Measurements from ENCODE around the gene MSI2. TPM values are rescaled to one million over a fixed set of nuclear protein-coding genes. Genes with fewer than 3 reads are reported as not detected.
A peak's percentile ranks its signal among the peaks of the same experiment; 100 is the strongest.

Gene MSI2
- total RNA-seq, 1 donor from 2014 or later = 96.8 TPM

DNA sequence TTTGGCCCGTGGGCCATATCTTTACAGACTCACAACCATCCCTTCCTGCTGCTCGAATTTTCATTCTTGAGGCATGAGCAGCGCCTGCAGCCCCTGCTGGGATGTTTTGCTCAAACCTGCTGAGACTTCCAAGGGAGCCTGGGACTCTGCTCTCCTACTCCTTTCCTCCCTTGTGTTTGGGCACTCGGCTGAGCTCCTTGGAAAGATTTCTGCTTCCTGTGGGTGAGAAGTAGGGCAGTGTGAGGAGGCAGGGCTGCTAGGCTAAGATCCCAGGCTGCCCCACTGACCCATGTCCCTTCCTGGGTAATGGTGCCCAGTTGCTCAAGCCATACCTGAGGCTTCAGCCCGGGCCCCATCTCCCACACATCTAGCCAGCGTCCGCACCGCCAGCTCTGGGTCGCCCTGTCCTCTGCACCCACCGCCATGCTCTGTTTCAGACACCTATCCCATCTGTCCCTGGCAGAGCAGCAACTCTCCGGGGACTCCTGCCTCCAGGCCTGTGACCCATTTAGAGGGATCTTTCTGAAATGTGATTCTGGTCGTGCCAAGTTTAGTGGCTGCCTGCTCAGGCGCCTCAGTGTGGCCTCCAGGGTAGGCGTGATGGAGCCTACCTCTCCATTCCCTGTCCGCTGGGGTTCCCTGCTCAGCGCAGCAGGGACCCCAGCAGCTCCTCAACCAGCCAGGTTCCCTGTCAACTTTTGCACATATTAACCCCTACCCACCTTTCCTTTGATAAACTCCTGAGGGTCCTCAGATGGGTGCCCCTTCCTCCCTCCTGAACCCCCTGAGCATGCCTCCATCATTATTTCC is 298.7 kb downstream of the MSI2 start:
- ATAC-seq (peak; percentile 2), DNase-seq (ENCODE audit: missing footprints) (no peak)
- intact Hi-C loops (cut with DNase I) = no loop called here

DNA sequence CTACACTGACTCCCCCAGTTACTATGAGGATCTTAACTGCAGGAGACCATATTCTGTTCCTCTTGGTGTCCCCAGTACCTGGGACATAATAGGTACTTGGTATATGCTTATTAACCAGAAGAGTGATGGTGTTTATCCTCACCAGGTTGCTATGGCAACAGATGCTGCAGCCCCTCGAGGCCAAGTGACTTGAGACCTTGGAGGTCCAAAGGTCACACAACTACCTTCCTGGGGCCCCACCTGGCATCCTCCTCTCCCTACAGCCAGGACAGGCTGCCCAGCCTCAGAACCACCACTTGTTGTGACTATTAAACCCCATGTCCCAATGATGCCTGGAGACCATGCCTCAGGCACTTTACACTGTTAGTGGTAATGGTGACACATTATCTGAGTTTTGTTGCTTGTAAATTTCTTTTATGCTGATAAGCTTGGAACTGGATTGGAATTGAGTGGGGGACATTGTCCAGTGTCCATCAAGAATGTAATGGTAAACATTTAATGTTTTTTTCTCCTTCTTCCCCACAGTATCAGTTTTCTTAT is 299.4 kb downstream of the MSI2 start:
- intact Hi-C loops (cut with DNase I) = no loop called here
- no peak for ATAC-seq
- no peak for DNase-seq (ENCODE audit: missing footprints)

DNA sequence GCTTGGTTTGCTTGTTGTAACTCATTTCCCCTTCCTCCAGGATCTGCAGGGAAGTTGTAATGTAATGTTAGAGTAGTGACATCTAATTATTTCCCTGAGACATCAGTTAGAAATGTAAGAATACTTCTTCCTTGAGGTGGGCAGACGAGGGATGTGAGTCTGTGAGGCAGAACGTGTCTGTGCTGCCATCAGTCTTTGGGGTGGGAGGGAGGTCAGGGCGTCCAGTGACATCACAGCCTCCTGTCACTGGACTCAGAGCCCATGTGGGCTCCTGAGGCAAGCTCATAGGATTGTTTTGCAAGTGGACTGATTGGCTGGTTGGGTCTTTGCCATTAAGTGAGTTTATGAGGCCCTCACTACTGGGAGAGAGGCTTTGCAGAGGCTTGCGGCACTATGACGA is 300.0 kb downstream of the MSI2 start:
- no peak for ATAC-seq

DNA sequence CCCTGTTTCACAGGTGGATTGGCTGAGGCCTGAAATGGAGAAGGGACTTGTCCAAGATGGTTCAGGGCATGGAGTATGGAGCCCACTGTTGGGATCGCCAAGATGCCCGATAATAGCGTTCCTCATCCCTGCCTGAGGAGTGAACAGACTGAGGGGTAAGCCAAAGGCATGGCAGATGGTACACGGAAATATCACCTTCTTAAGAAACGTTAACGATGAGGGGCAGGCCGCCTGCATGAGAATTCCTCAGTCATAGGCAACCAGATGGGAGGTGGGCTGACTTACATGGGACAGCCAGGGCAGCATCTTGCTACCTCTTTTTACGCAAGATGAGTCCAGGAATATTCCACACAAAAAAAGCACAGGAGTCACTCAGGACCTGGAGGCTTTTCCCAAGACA is 300.7 kb downstream of the MSI2 start:
- ATAC-seq (no peak), DNase-seq (ENCODE audit: missing footprints) (no peak)
- intact Hi-C loops (cut with DNase I) = no loop called here

More for the DNA sequence above, 300.0 kb downstream of the MSI2 start:
- DNase-seq (ENCODE audit: missing footprints) = no peak
- intact Hi-C loops (cut with DNase I) = no loop called here

DNA sequence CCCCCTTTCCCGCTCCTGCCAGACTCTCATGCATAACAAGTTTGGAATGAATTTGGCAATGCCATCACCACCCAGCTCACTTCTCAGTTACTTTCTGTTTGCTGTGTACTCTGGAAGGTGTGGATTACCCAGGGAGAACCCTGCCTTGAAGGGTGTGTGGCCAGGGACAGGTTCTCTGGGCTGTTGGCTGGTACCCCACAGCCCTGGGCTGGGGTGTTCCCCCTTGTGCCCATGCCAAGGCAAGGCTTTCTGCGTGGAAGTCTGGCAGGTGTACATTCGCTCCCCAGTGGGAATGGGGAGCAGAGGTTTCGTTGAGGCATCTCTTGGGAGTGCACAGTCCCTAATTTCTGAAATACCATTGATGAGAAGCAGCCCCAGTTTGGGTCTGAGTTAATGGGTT is 301.1 kb downstream of the MSI2 start:
- DNase-seq (ENCODE audit: missing footprints) = no peak
- intact Hi-C loops (cut with DNase I) = no loop called here
- ATAC-seq = no peak

DNA sequence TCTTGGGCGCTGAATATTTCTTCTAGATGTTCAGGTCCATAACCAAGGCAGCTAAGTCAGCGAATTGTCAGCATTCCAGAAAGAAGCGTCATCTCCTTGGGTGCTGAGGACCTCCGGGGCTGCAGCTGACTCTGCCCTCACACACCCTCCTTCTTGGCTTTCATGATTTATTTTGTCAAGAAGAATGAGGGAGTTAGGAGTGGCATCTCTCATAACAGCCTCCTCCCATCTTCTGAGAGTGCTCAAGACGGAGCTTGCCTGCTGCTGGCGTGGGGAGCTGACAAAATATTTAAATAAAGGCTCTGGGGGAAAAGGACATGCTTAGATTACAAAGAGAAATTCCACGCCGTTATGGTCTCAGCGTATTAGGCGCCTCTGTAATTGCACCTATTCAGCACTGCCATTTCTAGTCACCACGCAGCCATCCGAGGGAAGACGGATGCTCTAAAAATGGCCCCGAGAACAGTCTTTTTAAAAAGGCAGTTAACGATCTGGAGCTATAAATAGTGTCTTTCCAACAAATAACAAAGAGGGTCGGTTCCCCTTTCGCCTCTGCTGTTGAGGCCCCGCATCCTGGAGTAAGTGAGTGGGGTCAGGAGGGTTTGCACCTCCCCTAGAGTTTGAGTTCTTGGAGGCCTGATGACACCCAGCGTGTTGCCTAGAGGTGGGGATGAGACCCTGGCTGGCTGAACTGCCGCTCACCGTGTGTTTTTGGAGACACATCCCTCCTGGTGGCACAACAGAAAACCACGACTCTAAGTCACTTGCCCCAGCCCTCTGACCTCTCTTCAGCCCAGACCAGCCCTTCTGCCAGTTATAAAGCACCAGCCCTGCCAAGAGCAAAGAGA is 301.7 kb downstream of the MSI2 start:
- ATAC-seq = peak; percentile 28
- no peak for DNase-seq (ENCODE audit: missing footprints)
- intact Hi-C loops (cut with DNase I) = no loop called here

DNA sequence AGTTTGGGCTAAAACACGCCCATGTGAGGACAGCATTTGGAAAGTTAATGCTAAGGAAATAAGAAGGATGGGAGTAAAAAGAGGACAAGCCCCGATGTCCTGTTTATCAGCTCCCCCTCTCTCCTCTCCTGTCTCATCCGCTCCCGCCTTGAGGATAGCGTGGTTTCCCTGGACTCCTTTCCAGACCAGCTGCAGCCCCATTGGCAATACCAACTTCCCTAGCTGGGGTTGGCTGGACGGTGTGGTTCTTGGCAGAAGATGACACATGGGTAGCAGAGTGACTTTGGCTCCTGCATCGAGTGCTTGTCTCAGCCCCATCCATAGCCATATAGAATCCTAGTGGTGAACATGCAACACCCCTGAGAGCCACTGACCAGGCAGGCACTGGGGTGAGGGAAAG is 302.9 kb downstream of the MSI2 start:
- DNase-seq (ENCODE audit: missing footprints) (no peak), ATAC-seq (no peak)
- intact Hi-C loops (cut with DNase I) = no loop called here

DNA sequence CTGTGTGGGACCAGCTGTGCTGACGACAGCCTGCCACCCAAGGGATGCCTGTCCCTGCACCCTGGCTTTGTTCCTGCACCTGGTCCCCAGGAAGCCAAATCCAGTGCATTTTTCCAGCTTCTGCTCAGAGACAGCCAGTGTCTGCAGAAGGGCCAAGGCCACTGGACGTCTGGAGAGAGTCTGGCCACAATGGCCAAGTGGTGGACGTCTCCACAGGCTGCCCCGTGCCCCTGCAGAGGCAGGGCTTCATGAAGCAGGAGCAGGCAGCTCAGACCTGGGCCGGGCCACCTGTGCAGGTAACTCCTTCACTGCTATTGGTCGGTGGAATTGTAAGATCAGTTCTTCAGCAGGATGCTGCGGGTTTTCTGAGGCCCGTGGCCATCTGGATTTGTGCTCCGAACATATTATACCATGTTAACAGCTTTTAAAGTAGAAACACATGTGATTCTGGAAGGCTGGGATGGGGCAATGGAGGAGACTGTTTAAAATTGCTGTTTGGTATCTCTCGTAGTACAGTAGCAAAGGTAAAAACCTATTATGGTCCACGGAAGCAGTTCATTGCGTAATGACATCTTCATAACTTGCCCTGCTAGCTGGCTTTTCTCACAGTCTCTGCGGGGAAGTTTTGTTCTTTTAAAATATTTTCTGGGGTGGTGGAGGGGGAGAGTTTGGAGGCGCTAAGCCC is 303.5 kb downstream of the MSI2 start:
- DNase-seq (ENCODE audit: missing footprints) (no peak), ATAC-seq (no peak)
- intact Hi-C loops (cut with DNase I) = no loop called here

DNA sequence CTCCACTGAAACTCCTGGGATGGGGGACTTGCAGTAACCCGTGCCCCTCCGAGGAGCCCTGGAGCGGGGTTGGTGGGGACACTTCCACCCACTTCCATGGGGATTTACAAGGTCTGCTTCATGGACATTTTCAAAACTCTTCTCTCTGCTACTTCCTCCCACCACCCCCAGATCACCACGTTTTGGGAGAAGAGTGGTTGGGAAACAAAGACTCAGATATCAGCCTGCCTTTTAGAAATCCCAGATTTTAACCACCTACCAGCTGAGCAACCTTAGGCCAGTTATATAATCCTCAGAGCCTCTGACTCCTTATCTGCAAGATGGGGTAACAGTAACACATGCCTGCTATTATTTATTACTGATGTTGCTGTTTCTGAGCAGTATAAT is 304.0 kb downstream of the MSI2 start:
- intact Hi-C loops (cut with DNase I) = no loop called here
- ATAC-seq (no peak), DNase-seq (ENCODE audit: missing footprints) (no peak)

DNA sequence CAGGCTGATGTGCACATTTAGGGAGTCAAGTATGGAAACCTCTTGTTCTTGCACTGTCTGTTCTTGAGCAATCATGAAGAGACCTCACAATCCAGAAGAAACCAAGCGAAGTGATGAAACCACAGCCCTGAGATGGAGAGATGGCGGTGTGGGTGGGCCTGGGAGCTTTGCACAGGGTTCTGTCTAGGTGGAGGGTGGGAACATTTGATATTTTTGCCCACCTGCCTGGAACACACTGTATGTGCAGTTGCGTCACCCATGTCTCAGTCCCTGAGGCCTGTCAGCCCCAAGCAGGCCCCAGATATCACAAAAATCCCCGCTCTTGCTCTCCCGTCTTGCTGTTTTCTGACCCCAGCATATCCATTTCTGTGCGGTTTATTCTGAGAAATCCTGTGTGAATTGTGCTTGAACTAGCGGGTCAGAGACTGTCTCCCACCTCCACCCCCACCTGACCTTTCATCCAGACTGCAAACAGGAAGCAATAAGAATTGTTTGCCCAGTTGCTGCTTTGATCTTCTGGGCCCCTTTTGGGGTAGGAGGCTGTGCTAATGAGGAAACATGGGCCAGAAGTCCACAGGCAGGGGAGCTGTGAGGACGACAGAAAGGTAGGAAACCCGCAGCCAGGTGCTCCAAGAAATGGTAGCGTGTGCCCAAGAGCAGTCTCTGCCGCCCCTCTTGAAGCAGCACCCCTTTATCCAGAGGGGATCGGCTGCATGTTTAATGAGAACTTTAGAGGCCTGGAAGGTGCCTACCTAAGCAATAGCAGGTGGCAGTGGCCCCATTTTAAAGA is 304.9 kb downstream of the MSI2 start:
- ATAC-seq (no peak), DNase-seq (ENCODE audit: missing footprints) (no peak)
- intact Hi-C loops (cut with DNase I) = no loop called here

DNA sequence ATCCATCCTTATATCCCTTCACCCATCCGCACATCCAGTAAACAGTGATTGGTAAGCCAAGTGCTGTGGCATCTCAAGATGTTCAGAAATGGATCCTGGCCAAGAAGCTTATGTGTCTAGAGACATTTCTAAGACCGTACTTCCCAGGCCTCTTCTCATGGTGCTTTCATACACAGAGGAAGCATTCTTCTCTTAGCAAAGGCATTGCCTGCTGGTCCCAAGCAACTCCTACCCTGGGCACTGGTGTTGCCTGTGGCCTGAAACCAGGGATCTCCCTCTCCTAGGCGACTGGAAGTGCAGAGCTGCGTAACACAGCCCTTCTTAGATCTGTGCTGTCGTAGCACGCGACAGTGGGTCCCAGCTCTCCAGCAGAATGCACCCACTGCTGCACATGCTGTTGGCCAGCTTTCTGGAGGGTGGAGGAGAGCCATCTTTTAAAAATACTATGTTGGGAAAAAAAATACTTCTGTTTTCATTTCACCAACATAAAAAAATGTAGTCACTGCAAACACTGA is 305.9 kb downstream of the MSI2 start:
- DNase-seq (ENCODE audit: missing footprints) (no peak), ATAC-seq (no peak)
- intact Hi-C loops (cut with DNase I) = no loop called here

DNA sequence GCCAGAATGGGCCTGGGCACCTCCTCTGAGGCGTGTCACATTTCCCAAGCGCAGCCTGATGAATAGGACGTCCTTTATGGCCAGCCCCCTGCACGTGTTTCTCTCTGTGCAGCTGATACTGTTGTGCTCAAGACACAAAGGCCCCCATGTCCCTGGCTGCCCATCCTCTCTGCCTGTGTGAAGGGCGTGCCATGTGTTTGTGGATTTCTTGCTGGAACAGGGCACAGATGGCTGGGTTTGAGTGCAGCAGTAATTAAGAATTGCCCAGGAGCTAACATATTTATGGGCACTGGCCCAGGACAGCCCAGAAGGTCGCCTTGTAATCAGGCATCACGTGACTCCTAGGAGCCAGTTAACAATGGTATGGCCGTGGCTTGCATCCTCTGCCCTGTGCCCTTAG is 307.6 kb downstream of the MSI2 start:
- intact Hi-C loops (cut with DNase I) = no loop called here
- DNase-seq (ENCODE audit: missing footprints) (no peak), ATAC-seq (no peak)

DNA sequence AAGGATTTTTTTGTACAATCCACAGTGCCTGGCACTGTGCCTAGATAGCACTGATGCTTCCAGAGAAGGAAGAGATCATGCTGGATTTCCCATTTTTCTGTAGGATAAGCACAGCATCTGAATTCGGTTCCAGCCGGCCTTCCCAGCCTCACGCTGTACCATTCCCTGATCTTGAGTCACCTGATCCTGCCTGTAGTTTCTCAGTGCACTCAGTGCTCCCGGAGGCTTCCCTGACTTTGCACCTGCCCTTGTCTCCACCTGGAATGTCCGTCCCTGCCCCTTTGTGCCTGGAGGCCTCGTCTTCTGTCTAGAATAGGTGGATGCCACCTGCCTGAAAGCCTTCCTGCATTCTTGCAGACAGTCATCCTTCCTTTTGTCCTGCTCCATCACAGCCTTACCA is 308.9 kb downstream of the MSI2 start:
- intact Hi-C loops (cut with DNase I) = no loop called here
- ATAC-seq (no peak), DNase-seq (ENCODE audit: missing footprints) (no peak)

DNA sequence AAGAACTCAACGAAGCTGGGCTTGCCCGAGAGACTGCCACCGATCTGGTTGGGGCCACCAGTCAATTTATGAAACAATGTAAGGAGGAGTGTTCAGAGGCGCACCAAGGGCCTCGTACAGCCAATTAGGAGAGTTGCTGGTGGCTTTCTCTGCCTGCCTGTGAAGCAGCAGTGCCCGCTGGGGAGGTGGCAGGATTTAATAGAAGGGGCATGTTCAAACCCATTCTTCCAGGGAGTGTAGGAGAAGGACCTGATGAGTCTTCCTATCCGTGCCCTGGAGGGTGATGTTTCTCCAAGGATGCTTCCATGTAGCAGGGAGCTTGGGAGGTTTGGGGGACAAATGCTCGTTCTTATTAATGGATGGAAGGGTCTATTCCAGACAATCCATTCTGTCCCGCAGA is 310.4 kb downstream of the MSI2 start:
- intact Hi-C loops (cut with DNase I) = no loop called here
- DNase-seq (ENCODE audit: missing footprints) (no peak), ATAC-seq (no peak)

DNA sequence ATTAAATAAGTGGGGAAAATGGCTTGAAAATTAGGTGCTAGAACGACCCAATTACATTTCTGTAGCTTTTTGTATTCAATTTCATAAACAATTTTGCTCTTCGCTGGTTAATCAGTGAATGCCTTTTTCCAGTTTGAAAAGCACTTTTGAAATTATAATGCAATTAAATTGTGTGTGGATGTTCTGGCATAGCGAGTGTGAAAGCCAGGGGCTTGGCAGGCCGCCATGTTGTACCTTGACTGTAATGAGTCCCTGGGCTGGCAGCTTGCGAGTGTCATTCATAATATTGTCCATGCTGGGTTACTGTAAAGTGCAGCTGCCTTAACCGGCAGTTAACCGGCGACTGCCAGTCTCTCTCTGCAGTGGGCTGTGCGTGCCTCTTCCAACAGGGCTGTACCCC is 310.9 kb downstream of the MSI2 start:
- intact Hi-C loops (cut with DNase I) = no loop called here
- ATAC-seq (no peak), DNase-seq (ENCODE audit: missing footprints) (no peak)

DNA sequence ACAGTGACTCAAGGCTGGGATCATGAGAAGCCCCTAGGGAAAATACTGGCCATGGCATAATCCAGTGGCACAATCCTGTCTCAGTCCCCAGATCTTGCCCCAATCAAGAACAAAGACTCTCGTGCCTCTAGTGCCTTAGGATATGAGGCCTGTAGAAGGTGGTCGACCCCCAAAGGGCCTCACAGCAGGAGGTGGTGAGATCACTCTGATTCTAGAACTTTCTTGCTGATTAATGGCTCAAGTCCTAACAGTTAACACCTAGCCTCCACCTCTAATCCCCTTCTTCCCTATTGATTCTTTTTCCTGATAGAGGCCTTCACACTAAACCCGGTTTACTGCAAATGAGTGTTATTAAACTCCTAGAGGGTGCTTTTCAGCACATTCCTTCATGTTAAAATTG is 312.0 kb downstream of the MSI2 start:
- ATAC-seq (no peak), DNase-seq (ENCODE audit: missing footprints) (no peak)
- intact Hi-C loops (cut with DNase I) = no loop called here

DNA sequence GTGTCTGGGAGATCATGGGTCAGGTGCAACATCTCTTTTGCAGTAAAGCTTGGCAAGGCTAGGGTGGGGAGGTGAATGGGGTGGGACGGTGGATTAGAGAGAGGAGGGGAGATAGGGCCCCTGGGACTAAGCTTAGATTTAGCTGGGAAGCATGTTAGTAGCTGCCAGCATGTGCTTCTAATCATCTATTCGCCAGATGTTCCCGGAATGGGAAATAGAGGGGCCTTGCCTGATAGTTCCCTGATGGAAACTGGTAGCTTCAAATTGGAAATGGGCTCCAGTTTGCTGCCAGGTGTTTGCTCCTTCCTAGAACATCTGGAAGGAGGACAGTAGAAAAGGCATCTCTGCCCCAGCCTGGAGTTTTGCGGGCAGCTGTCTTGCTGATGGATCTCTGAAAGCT is 312.7 kb downstream of the MSI2 start:
- ATAC-seq (no peak), DNase-seq (ENCODE audit: missing footprints) (no peak)
- intact Hi-C loops (cut with DNase I) = no loop called here

DNA sequence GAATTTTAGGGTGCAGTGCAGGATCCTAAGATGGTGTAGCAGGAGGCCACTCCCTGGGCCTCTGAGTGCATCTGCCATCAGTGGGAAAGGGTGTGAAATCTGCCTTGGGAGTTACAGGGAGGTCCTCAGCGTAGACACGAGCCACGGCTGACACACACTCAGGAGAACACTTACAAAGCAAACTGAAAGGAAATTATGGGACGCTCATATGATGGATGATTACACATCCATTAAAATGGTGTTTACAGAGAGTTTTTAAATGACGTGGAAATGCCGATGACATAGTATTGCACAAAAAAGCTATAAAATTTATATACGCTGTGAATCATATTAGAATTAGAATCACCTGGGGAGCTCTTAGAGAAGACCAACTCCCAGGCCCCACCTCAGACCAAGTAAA is 313.5 kb downstream of the MSI2 start:
- intact Hi-C loops (cut with DNase I) = loop anchor here (10.0 kb wide), 1 partner anchor 65 kb away; no protein-coding TSS in a partner anchor
- no peak for DNase-seq (ENCODE audit: missing footprints)
- ATAC-seq = no peak

Data from Right ventricle myocardium inferior (tissue), 1 donor.